ENCODE data around the gene LMAN2L. TPM values are rescaled to one million over a fixed set of nuclear protein-coding genes. Genes with fewer than 3 reads are reported as not detected.

LMAN2L gene
- total RNA-seq, 2 donors from 2014 or later = 6.6 to 7.8 TPM

DNA sequence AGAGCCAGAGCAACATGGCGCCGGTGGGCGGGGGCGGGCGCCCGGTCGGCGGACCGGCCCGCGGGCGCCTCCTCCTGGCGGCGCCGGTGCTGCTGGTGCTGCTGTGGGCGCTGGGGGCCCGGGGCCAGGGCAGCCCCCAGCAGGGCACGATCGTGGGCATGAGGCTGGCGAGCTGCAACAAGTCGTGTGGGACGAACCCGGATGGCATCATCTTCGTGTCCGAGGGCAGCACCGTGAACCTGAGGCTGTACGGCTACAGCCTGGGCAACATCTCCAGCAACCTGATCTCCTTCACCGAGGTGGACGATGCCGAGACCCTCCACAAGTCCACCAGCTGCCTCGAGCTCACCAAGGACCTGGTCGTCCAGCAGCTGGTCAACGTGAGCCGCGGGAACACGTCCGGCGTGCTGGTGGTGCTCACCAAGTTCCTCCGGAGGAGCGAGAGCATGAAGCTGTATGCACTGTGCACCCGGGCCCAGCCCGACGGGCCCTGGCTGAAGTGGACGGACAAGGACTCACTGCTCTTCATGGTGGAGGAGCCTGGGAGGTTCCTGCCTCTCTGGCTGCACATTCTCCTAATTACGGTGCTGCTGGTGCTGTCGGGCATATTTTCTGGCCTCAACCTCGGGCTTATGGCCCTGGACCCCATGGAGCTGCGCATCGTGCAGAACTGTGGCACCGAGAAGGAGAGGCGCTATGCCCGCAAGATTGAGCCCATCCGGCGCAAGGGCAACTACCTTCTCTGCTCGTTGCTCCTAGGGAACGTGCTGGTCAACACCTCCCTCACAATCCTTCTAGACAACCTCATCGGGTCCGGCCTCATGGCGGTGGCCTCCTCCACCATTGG is 21.3 kb upstream of the LMAN2L start:
- peak in 1 of 3 donors; percentile 13 for TF ChIP-seq POLR2A (IDR thresholded peaks at IDR 0.05)
- TF ChIP-seq, protein P1, sequence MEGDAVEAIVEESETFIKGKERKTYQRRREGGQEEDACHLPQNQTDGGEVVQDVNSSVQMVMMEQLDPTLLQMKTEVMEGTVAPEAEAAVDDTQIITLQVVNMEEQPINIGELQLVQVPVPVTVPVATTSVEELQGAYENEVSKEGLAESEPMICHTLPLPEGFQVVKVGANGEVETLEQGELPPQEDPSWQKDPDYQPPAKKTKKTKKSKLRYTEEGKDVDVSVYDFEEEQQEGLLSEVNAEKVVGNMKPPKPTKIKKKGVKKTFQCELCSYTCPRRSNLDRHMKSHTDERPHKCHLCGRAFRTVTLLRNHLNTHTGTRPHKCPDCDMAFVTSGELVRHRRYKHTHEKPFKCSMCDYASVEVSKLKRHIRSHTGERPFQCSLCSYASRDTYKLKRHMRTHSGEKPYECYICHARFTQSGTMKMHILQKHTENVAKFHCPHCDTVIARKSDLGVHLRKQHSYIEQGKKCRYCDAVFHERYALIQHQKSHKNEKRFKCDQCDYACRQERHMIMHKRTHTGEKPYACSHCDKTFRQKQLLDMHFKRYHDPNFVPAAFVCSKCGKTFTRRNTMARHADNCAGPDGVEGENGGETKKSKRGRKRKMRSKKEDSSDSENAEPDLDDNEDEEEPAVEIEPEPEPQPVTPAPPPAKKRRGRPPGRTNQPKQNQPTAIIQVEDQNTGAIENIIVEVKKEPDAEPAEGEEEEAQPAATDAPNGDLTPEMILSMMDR (IDR thresholded peaks at IDR 0.05) = peak; percentile 19 to 87 (median 67)
- peak overlapping the region; percentile 17 to 47 for H3K4me3 ChIP-seq
- ATAC-seq = peak; percentile 20
- H3K36me3 ChIP-seq (replicated peaks in 1 of 2; ENCODE audit: insufficient read depth in 1 of 2, low read depth in 2 of 2) = no peaks in the 10 kb centered on the region
- no peaks in the 10 kb centered on the region for H3K9me3 ChIP-seq
- intact Hi-C loops (cut with DNase I) = no loop called here
- peak in 3 of 4 donors; percentile 43 to 58 (median 55) for DNase-seq
- peak overlapping the region; percentile 63 to 81 (median 78) for H3K27ac ChIP-seq
- no peaks in the 10 kb centered on the region for H3K27me3 ChIP-seq
- H3K4me1 ChIP-seq = peaks cover 50% of the 10 kb centered on the region
- 19 to 90% methylated on average over 6 to 58 of the region's 59 CpGs for WGBS, 2 donors

DNA sequence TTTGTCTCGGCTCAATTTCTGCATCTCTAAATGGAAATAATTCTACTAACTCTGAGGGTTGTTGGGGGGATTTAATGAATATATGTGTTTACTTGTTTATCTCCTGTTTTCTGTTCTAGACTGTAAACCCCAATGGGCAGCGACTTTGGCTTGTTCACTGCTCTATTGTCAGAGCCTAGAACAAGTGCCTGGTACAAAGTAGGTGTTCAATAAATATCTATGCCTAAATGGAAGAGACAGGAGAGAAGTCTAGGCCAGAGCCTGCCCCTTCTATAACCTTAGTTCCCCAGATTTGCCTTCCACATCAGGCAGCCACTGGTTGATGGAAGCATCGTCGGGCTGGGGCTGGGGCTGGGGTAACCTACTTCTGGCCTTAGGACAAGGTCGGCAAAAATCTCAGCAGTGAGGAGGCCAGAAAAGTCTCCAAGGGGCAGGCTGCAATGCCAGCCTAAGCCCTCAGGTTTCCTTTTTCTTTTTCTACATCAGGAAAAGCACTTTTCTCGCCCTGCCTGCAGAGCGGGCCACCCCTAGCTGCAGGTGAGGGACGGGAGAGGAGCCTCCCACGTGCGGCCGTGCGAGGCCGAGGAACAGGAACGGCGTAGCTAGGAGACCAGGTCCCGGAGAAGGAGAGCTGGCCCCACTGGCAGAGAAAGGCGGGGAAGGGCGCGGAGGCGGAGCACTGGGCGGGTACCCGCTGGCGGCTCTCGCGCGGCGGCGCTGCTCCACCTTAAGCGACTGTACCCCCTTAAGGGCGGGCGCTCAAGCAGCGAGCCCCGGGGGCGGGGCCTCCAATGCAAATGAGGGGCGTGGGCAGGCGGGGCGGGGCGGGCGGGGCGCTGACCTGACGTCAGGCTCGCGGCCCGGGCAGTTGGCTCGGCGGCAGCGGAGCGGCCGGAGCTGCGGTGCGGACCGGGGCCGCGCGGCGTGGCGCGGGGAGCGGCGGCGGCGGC is 20.4 kb upstream of the LMAN2L start, which contains the start of gene CNNM4:
TSS of gene CNNM4 (plus strand) at position 867 of the 950 bp plus-strand sequence. CDS start 98 bp downstream, outside the sequence.
- intact Hi-C loops (cut with DNase I) = no loop called here
- 6 to 12% methylated on average over 16 to 37 of the region's 62 CpGs for WGBS, 2 donors

DNA sequence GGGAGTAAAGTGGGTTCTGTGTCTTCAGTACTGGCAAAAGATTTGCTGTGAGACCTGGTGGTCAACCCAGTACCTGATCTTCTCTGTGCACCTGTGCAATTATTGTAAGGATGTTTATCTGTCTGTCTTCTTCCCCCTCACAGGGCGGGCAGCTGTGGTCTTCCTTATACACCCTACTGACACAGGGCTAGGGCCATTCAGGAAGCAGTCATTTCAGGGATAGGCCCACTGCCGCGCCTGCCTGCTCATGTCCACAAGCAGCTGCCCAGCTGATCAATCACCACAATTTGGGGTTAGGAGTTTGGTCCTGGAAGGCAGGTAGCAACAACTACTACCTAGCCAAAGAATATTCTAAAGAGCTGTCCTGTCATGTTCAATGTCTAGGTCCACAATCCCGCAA is 19.7 kb upstream of the LMAN2L start:
- TF ChIP-seq, protein P1 (IDR thresholded peaks at IDR 0.05) = no peak
- TF ChIP-seq POLR2A (IDR thresholded peaks at IDR 0.05) = no peak
- intact Hi-C loops (cut with DNase I) = no loop called here
- Histone ChIP-seq H3K4me1 (peaks cover 43% of the 10 kb centered on the region), H3K9me3 (no peaks in the 10 kb centered on the region), H3K27ac (peak overlapping the region in 1 of 4 donors; percentile 80), H3K27me3 (no peaks in the 10 kb centered on the region), H3K4me3 (no peak overlapping the region), H3K36me3 (replicated peaks in 1 of 2; ENCODE audit: insufficient read depth in 1 of 2, low read depth in 2 of 2) (no peaks in the 10 kb centered on the region)
- no peak for DNase-seq
- WGBS, 2 donors = 94 to 100% methylated on average over 4 of the region's 4 CpGs
- ATAC-seq = no peak

More for the DNA sequence above, 20.4 kb upstream of the LMAN2L start, which contains the start of gene CNNM4:
- Histone ChIP-seq H3K27me3 (no peaks in the 10 kb centered on the region), H3K9me3 (no peaks in the 10 kb centered on the region), H3K4me1 (peaks cover 48% of the 10 kb centered on the region), H3K27ac (peak within 1 kb of the TSS; percentile 71 to 81 (median 78)), H3K36me3 (replicated peaks in 1 of 2; ENCODE audit: insufficient read depth in 1 of 2, low read depth in 2 of 2) (no peaks in the 10 kb centered on the region), H3K4me3 (peak within 1 kb of the TSS; percentile 17 to 47)
- ATAC-seq = peak; percentile 92
- peak; percentile 97 to 98 (median 97) for DNase-seq
- TF ChIP-seq, protein P1 (IDR thresholded peaks at IDR 0.05) = peak in 5 of 7 experiments; percentile 9 to 44 (median 35)
- peak in 1 of 3 donors; percentile 19 for TF ChIP-seq POLR2A (IDR thresholded peaks at IDR 0.05)

DNA sequence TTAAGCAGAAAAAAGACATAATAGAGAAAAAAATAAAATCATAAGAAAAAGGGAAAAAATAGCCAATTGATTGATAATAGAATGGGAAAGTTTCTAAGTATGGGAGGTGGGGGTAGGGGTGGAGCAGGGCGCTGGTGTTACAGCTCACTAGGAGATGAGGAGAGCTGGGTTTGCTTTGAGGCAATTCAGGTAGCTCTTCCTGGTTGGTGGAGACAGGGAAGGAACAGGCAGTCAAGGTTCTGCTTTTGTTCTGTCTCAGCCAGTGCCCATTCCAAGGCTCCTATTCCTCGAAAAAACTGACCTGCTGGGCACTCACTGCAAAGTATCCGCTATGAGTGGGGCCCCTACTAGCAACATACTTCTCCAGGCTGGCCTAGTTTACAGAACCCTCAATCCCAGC is 19.1 kb upstream of the LMAN2L start:
- Histone ChIP-seq H3K4me3 (no peak overlapping the region), H3K9me3 (no peaks in the 10 kb centered on the region), H3K4me1 (peaks cover 37% of the 10 kb centered on the region), H3K27ac (no peak overlapping the region), H3K27me3 (no peaks in the 10 kb centered on the region), H3K36me3 (replicated peaks in 1 of 2; ENCODE audit: insufficient read depth in 1 of 2, low read depth in 2 of 2) (no peaks in the 10 kb centered on the region)
- intact Hi-C loops (cut with DNase I) = no loop called here
- no peak for DNase-seq
- TF ChIP-seq POLR2A (IDR thresholded peaks at IDR 0.05) = no peak
- TF ChIP-seq, protein P1 (IDR thresholded peaks at IDR 0.05) = no peak
- WGBS, 2 donors = 92 to 94% methylated on average over 3 of the region's 3 CpGs
- no peak for ATAC-seq

All from body of pancreas (tissue), 4 donors.